Brain microvascular endothelial cell (primary cell): ENCODE data around the gene NR2F1.

Experiments
- DNase-seq: peaks from one replicate; pipeline ENCODE4 v3.0.0-alpha.2; 2020
- H3K27ac ChIP-seq: fragments of 250-450 bp; sonication (Bioruptor Pico); 2 replicates; pipeline ENCODE4 v1.5.1; 2020; ENCODE audit warnings: mild to moderate bottlenecking, moderate library complexity
- H3K27me3 ChIP-seq: fragments of 250-450 bp; sonication (Bioruptor Pico); replicated peaks from 2 replicates; pipeline ENCODE4 v1.5.1; 2020; ENCODE audit warnings: mild to moderate bottlenecking
- H3K36me3 ChIP-seq: fragments of 250-450 bp; sonication (Bioruptor Pico); replicated peaks from 2 replicates; pipeline ENCODE4 v1.5.1; 2020; ENCODE audit warnings: mild to moderate bottlenecking
- H3K4me3 ChIP-seq: 2 replicates; pipeline ENCODE4 v1.5.1; 2011; ENCODE audit warnings: low read depth, mild to moderate bottlenecking, control low read depth, low read length, moderate library complexity
- CTCF ChIP-seq: IDR thresholded peaks from 2 replicates; pipeline ENCODE4 v1.5.1; 2011; ENCODE audit warnings: low read depth, mild to moderate bottlenecking, moderate library complexity, low read length, control low read depth, inconsistent platforms; ENCODE audit errors: missing control alignments
- in situ Hi-C: cut with HindIII; loops from 2 replicates; pipeline ENCODE4 v1.10.0; 2017; ENCODE audit warnings: low sequenced_read_pairs, low pct_ligation_motif_present

The NR2F1 gene

DNA sequence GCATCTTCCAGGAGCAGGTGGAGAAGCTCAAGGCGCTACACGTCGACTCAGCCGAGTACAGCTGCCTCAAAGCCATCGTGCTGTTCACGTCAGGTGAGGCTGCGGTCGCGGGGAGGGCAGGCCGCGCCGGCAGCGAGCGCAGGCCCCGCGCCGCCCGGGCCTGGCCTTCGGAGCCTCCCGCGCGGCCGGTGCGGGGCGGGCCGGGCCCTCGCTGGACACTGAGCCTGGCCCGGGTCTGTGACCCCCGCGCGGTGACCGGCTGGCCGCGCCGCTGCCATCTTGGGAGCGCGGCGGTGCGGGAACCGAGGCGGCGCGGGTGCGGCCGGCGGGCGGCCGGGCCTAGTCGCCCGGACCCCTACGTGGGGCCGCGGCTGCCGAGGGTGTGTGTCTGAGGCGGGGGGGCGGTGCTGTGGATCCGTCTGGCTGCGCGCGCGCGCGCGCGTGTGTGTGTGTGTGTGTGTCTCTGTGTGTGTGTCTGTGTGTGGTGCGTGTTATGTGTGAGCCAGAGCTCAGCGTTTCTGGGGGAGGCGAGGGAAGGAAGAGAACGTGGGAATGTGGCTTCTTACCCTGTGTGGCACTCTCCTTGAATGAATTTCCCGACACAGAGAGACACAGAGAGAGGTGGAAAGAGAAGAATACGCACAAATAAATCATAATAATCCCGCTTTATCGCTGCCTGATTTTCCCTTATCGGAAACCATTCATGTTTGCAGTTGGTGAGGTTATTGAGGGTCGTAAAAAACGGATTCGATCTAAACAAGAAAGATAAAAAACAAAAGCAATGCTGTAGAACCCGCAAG, 5.5 kb downstream of the NR2F1 start:
- in situ Hi-C loops = no loop called here
- Histone ChIP-seq H3K4me3 (peak overlapping the region; percentile 68), H3K36me3 (peaks cover 52% of the 10 kb centered on the region), H3K27ac (peak overlapping the region; percentile 76), H3K27me3 (no peaks in the 10 kb centered on the region)
- no peak for TF ChIP-seq CTCF
- no peak for DNase-seq

- no peak for TF ChIP-seq CTCF
- H3K4me3 ChIP-seq = peak overlapping the region; percentile 68
- no peaks in the 10 kb centered on the region for H3K27me3 ChIP-seq
- DNase-seq = no peak
- H3K27ac ChIP-seq = peak overlapping the region; percentile 76
- in situ Hi-C loops = no loop called here
- peaks cover 58% of the 10 kb centered on the region for H3K36me3 ChIP-seq
These were observed 6.3 kb downstream of the NR2F1 start for GRCh38 chr5:93589152-93589828.

GRCh38 chr5:93589829-93590215, 6.8 kb downstream of the NR2F1 start:
- Histone ChIP-seq H3K36me3 (peaks cover 63% of the 10 kb centered on the region), H3K4me3 (peak overlapping the region; percentile 68), H3K27ac (no peak overlapping the region), H3K27me3 (no peaks in the 10 kb centered on the region)
- in situ Hi-C loops = no loop called here
- no peak for DNase-seq
- TF ChIP-seq CTCF = peak; percentile 28

DNA sequence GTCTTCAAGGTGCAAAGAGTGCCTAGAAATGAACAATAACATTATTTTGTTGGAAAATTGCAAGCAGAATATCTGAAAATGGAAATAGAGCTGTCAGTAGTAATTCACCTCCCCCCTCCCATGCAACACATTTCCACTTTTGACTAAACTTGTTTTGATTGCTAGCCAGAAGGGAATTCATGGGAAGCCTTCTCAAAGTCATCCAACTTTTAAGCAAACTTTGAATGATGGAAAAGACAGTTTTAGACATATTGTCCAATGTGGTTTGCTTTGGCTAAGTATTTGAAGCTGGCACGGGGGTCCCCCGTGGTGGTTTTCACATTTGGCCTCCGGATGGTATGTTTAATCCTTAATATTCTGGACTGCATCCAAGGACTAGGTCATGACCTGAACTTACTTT, 7.5 kb downstream of the NR2F1 start:
- peak overlapping the region; percentile 68 for H3K4me3 ChIP-seq
- in situ Hi-C loops = no loop called here
- DNase-seq = no peak
- no peak for TF ChIP-seq CTCF
- H3K27ac ChIP-seq = no peak overlapping the region
- no peaks in the 10 kb centered on the region for H3K27me3 ChIP-seq
- H3K36me3 ChIP-seq = peaks cover 66% of the 10 kb centered on the region

GRCh38 chr5:93591323-93591945, 8.4 kb downstream of the NR2F1 start:
- Histone ChIP-seq H3K27me3 (no peaks in the 10 kb centered on the region), H3K36me3 (peaks cover 62% of the 10 kb centered on the region), H3K4me3 (peak overlapping the region; percentile 68), H3K27ac (no peak overlapping the region)
- DNase-seq = no peak
- in situ Hi-C loops = no loop called here
- no peak for TF ChIP-seq CTCF
